Neural crest cell (in vitro differentiated cells): Measurements from ENCODE around the gene ARHGAP21. TPM values are rescaled to one million over a fixed set of nuclear protein-coding genes. Genes with fewer than 3 reads are reported as not detected.

Experiments used
- DNase-seq: peaks from one replicate; pipeline ENCODE4 v3.0.0; 2021; ENCODE audit warnings: low read depth, mixed read lengths, low spot score
- H3K27ac Mint-ChIP-seq: one replicate; pipeline ENCODE4 v1.8.0; 2021; ENCODE audit warnings: mild to moderate bottlenecking, mixed read lengths; ENCODE audit not compliant: unreplicated experiment
- H3K27me3 Mint-ChIP-seq: 2 replicates; pipeline ENCODE4 v1.8.0; 2021; ENCODE audit warnings: low read depth, mild to moderate bottlenecking, mixed read lengths
- H3K36me3 Mint-ChIP-seq: 2 replicates; pipeline ENCODE4 v1.8.0; 2021; ENCODE audit warnings: low read depth, mild to moderate bottlenecking, mixed read lengths
- H3K4me1 Mint-ChIP-seq: 2 replicates; pipeline ENCODE4 v1.8.0; 2021; ENCODE audit warnings: mixed read lengths
- H3K4me3 Mint-ChIP-seq: one replicate; pipeline ENCODE4 v1.8.0; 2021; ENCODE audit warnings: mild to moderate bottlenecking, mixed read lengths
- H3K9me3 Mint-ChIP-seq: 2 replicates; pipeline ENCODE4 v1.8.0; 2021; ENCODE audit warnings: mixed read lengths
- CTCF ChIP-seq: fragments of 200-600 bp; sonication (generic); conservative IDR thresholded peaks from 2 replicates; pipeline ENCODE4 v1.5.0; 2021; ENCODE audit warnings: antibody characterized with exemption, mild to moderate bottlenecking
- total RNA-seq: library from RNA; stranded (reverse); gene quantifications from 2 replicates; pipeline ENCODE4 v1.2.1, GENCODE V29; 2021

ARHGAP21 gene
- total RNA-seq, 1 donor from 2014 or later: 108 TPM

GRCh38 chr10:24652381-24652957 is 71.2 kb downstream of the ARHGAP21 start:
- TF ChIP-seq CTCF: no peak
- Mint-ChIP-seq H3K27me3 (no peaks in the 10 kb centered on the region), H3K9me3 (no peaks in the 10 kb centered on the region), H3K36me3 (peaks cover 20% of the 10 kb centered on the region), H3K4me3 (no peak overlapping the region), H3K4me1 (peaks cover 4% of the 10 kb centered on the region), H3K27ac (no peak overlapping the region)
- DNase-seq: no peak

GRCh38 chr10:24651923-24652322 is 71.8 kb downstream of the ARHGAP21 start:
- no peaks in the 10 kb centered on the region for H3K9me3 Mint-ChIP-seq
- H3K4me1 Mint-ChIP-seq: peaks cover 4% of the 10 kb centered on the region
- no peak for TF ChIP-seq CTCF
- no peak overlapping the region for H3K27ac Mint-ChIP-seq
- no peak overlapping the region for H3K4me3 Mint-ChIP-seq
- H3K36me3 Mint-ChIP-seq: peaks cover 20% of the 10 kb centered on the region
- DNase-seq: no peak
- no peaks in the 10 kb centered on the region for H3K27me3 Mint-ChIP-seq

GRCh38 chr10:24650669-24651391 is 72.9 kb downstream of the ARHGAP21 start:
- Mint-ChIP-seq H3K9me3 (no peaks in the 10 kb centered on the region), H3K27ac (no peak overlapping the region), H3K4me3 (no peak overlapping the region), H3K27me3 (no peaks in the 10 kb centered on the region), H3K36me3 (peaks cover 20% of the 10 kb centered on the region), H3K4me1 (peaks cover 4% of the 10 kb centered on the region)
- DNase-seq: no peak
- TF ChIP-seq CTCF: no peak

- TF ChIP-seq CTCF: no peak
- H3K4me1 Mint-ChIP-seq: no peaks in the 10 kb centered on the region
- H3K9me3 Mint-ChIP-seq: no peaks in the 10 kb centered on the region
- no peaks in the 10 kb centered on the region for H3K27me3 Mint-ChIP-seq
- no peaks in the 10 kb centered on the region for H3K36me3 Mint-ChIP-seq
- DNase-seq: no peak
- no peak overlapping the region for H3K27ac Mint-ChIP-seq
- H3K4me3 Mint-ChIP-seq: no peak overlapping the region
Measured at GRCh38 chr10:24645784-24646183, 77.9 kb downstream of the ARHGAP21 start.

GRCh38 chr10:24645022-24645421 is 78.7 kb downstream of the ARHGAP21 start:
- Mint-ChIP-seq H3K27ac (no peak overlapping the region), H3K9me3 (no peaks in the 10 kb centered on the region), H3K27me3 (no peaks in the 10 kb centered on the region), H3K4me1 (no peaks in the 10 kb centered on the region), H3K36me3 (no peaks in the 10 kb centered on the region), H3K4me3 (no peak overlapping the region)
- no peak for TF ChIP-seq CTCF
- no peak for DNase-seq
